ENCODE measurements around the gene VWC2L. TPM values are rescaled to one million over a fixed set of nuclear protein-coding genes. Genes with fewer than 3 reads are reported as not detected.

Gene VWC2L
- total RNA-seq, 1 donor from 2014 or later, result not detected

- no peaks in the 10 kb centered on the region for H3K36me3 ChIP-seq (ENCODE audit: control insufficient read depth, insufficient read depth, low read length)
- FAIRE-seq (no peak), DNase-seq (ENCODE audit: low read depth) (no peak)
- no peak overlapping the region for H3K4me3 ChIP-seq (ENCODE audit: low read depth, low read length)
- H3K27me3 ChIP-seq (ENCODE audit: control insufficient read depth, insufficient read depth, low read length), result no peaks in the 10 kb centered on the region
- TF ChIP-seq CTCF (IDR thresholded peaks at IDR 0.05; ENCODE audit: insufficient read depth, low read length, severe bottlenecking), result no peak
Observed at GRCh38 chr2:214412679-214413078, 1.8 kb downstream of the VWC2L start.

GRCh38 chr2:214436470-214436869 lies 25.6 kb downstream of the VWC2L start:
- FAIRE-seq (peak; percentile 36), DNase-seq (ENCODE audit: low read depth) (no peak)
- H3K4me3 ChIP-seq (ENCODE audit: low read depth, low read length), result no peak overlapping the region
- no peaks in the 10 kb centered on the region for H3K27me3 ChIP-seq (ENCODE audit: control insufficient read depth, insufficient read depth, low read length)
- no peaks in the 10 kb centered on the region for H3K36me3 ChIP-seq (ENCODE audit: control insufficient read depth, insufficient read depth, low read length)
- no peak for TF ChIP-seq CTCF (IDR thresholded peaks at IDR 0.05; ENCODE audit: insufficient read depth, low read length, severe bottlenecking)

- Histone ChIP-seq H3K4me3 (ENCODE audit: low read depth, low read length) (no peak overlapping the region), H3K27me3 (ENCODE audit: control insufficient read depth, insufficient read depth, low read length) (no peaks in the 10 kb centered on the region), H3K36me3 (ENCODE audit: control insufficient read depth, insufficient read depth, low read length) (no peaks in the 10 kb centered on the region)
- FAIRE-seq (no peak), DNase-seq (ENCODE audit: low read depth) (no peak)
- TF ChIP-seq CTCF (IDR thresholded peaks at IDR 0.05; ENCODE audit: insufficient read depth, low read length, severe bottlenecking), result no peak
Observed at GRCh38 chr2:214450118-214450894, 39.5 kb downstream of the VWC2L start.

GRCh38 chr2:214451516-214452275 lies 40.8 kb downstream of the VWC2L start:
- Histone ChIP-seq H3K27me3 (ENCODE audit: control insufficient read depth, insufficient read depth, low read length) (no peaks in the 10 kb centered on the region), H3K36me3 (ENCODE audit: control insufficient read depth, insufficient read depth, low read length) (no peaks in the 10 kb centered on the region), H3K4me3 (ENCODE audit: low read depth, low read length) (no peak overlapping the region)
- FAIRE-seq, result no peak
- no peak for TF ChIP-seq CTCF (IDR thresholded peaks at IDR 0.05; ENCODE audit: insufficient read depth, low read length, severe bottlenecking)
- DNase-seq (ENCODE audit: low read depth), result no peak

GRCh38 chr2:214465363-214466146 lies 54.7 kb downstream of the VWC2L start:
- TF ChIP-seq CTCF (IDR thresholded peaks at IDR 0.05; ENCODE audit: insufficient read depth, low read length, severe bottlenecking), result no peak
- DNase-seq (ENCODE audit: low read depth) (peak; percentile 69), FAIRE-seq (peak; percentile 68)
- Histone ChIP-seq H3K4me3 (ENCODE audit: low read depth, low read length) (no peak overlapping the region), H3K27me3 (ENCODE audit: control insufficient read depth, insufficient read depth, low read length) (no peaks in the 10 kb centered on the region), H3K36me3 (ENCODE audit: control insufficient read depth, insufficient read depth, low read length) (no peaks in the 10 kb centered on the region)
